ENCODE data around the gene WDR77. TPM values are rescaled to one million over a fixed set of nuclear protein-coding genes. Genes with fewer than 3 reads are reported as not detected.

WDR77 gene
- total and polyA plus RNA-seq, 2 experiments from 2014 or later, result 37.3 to 55.3 TPM

DNA sequence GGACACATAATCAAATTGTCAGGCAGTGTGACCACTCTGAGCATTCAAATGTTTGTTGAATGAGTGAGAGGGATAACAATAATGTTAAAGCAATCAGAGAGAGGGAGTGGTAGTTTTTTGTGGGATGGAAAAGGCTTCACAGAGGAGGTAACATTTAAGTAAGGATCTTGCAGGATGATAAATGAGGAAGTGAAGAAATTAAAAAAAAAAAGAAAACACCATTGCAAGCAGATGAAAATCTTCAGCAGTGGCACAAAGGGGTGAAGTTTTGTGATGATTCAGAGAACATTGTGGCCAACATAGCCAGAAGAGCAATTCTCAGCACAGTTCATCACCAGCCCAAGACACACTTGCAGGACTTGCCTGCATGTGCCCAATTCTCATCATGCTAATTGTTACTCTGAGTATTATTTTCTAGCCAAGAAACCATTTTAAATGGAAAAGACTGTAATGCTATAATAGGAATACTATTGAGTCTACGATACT lies 56.6 kb downstream of the WDR77 start:
- Histone ChIP-seq H3K27me3 (no peaks in the 10 kb centered on the region), H3K4me1 (ENCODE audit: insufficient read depth) (no peaks in the 10 kb centered on the region), H4K20me1 (ENCODE audit: insufficient read depth, poor library complexity, severe bottlenecking) (no peaks in the 10 kb centered on the region), H3K4me3 (no peak overlapping the region), H3K4me2 (no peak overlapping the region), H2AFZ (no peak overlapping the region), H3K9me2 (replicated peaks; ENCODE audit: insufficient read depth) (no peaks in the 10 kb centered on the region), H3K79me2 (no peaks in the 10 kb centered on the region), H3K9me3 (ENCODE audit: low read depth) (no peaks in the 10 kb centered on the region), H3K36me3 (replicated peaks; ENCODE audit: insufficient read depth, low read depth) (no peaks in the 10 kb centered on the region), H3K27ac (no peak overlapping the region)
- 90% methylated on average over 1 of the region's 1 CpG for WGBS (ENCODE audit: low lambda C conversion rate, missing lambda C conversion rate)
- DNase-seq (ENCODE audit: low spot score), result no peak
- TF ChIP-seq, protein P1, sequence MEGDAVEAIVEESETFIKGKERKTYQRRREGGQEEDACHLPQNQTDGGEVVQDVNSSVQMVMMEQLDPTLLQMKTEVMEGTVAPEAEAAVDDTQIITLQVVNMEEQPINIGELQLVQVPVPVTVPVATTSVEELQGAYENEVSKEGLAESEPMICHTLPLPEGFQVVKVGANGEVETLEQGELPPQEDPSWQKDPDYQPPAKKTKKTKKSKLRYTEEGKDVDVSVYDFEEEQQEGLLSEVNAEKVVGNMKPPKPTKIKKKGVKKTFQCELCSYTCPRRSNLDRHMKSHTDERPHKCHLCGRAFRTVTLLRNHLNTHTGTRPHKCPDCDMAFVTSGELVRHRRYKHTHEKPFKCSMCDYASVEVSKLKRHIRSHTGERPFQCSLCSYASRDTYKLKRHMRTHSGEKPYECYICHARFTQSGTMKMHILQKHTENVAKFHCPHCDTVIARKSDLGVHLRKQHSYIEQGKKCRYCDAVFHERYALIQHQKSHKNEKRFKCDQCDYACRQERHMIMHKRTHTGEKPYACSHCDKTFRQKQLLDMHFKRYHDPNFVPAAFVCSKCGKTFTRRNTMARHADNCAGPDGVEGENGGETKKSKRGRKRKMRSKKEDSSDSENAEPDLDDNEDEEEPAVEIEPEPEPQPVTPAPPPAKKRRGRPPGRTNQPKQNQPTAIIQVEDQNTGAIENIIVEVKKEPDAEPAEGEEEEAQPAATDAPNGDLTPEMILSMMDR (IDR thresholded peaks at IDR 0.05; ENCODE audit: poor library complexity), result no peak
- TF ChIP-seq EZH2 (IDR thresholded peaks at IDR 0.05; ENCODE audit: borderline replicate concordance) (no peak), EZH2phosphoT487 (IDR thresholded peaks at IDR 0.05; ENCODE audit: low read depth, severe bottlenecking, unreplicated experiment) (no peak)

DNA sequence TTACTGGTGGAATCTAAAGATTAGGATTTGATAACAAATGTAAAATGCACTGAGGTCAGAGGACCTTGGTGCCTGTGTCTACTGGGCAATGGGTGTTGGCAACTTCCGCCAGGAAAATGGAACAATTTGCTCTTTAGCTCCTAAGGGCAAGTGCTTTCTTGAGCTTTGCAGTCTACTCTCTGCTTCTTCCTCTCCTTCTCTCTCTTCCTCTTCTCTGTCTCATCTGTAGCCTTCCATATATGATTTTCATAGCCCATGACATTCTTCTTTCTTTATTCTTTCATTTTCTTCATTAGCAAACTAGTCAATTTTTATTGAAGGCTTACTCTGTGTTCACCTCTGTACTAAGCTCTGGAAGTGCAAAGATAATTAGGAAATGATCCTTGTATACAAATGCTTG lies 57.0 kb downstream of the WDR77 start:
- no peaks in the 10 kb centered on the region for H3K27me3 ChIP-seq
- H3K4me2 ChIP-seq, result no peak overlapping the region
- TF ChIP-seq, protein P1 (IDR thresholded peaks at IDR 0.05; ENCODE audit: poor library complexity), result no peak
- TF ChIP-seq EZH2 (IDR thresholded peaks at IDR 0.05; ENCODE audit: borderline replicate concordance), result no peak
- no peak overlapping the region for H3K4me3 ChIP-seq
- no peak for DNase-seq (ENCODE audit: low spot score)
- H3K4me1 ChIP-seq (ENCODE audit: insufficient read depth), result no peaks in the 10 kb centered on the region
- H3K27ac ChIP-seq, result no peak overlapping the region
- H2AFZ ChIP-seq, result no peak overlapping the region
- H3K79me2 ChIP-seq, result no peaks in the 10 kb centered on the region
- no peaks in the 10 kb centered on the region for H3K36me3 ChIP-seq (replicated peaks; ENCODE audit: insufficient read depth, low read depth)
- no peaks in the 10 kb centered on the region for H4K20me1 ChIP-seq (ENCODE audit: insufficient read depth, poor library complexity, severe bottlenecking)
- 86% methylated on average over 1 of the region's 1 CpG for WGBS (ENCODE audit: low lambda C conversion rate, missing lambda C conversion rate)
- no peaks in the 10 kb centered on the region for H3K9me2 ChIP-seq (replicated peaks; ENCODE audit: insufficient read depth)
- no peaks in the 10 kb centered on the region for H3K9me3 ChIP-seq (ENCODE audit: low read depth)

Small RNA genes lying within 50 kb of the gene (small RNA-seq; reads per million reads assigned to genes)
- gene RF00019, result not detected
- gene RNU6-792P, result not detected

Other genes starting within 250 kb of the WDR77 start
- 7.3 and 7.6 TPM in 2 replicates for gene DENND2D, start 248.6 kb downstream of the WDR77 start, total RNA-seq
- 8.3 and 14.3 TPM in 2 replicates for gene DENND2D, start 248.6 kb downstream of the WDR77 start, polyA plus RNA-seq
- gene CHI3L2, start 221.5 kb downstream of the WDR77 start, total RNA-seq, result 2.4 and 5.7 TPM in 2 replicates
- gene CHI3L2, start 221.5 kb downstream of the WDR77 start, polyA plus RNA-seq, result 0.24 and 3.9 TPM in 2 replicates
- gene CHIA, start 158.4 kb downstream of the WDR77 start, total RNA-seq, result 0.28 TPM in 1 of 2 replicates, not detected in the other
- not detected in 2 replicates for gene CHIA, start 158.4 kb downstream of the WDR77 start, polyA plus RNA-seq
- 4.1 and 8.9 TPM in 2 replicates for gene OVGP1, start 21.5 kb downstream of the WDR77 start, total RNA-seq
- 2.5 and 3.7 TPM in 2 replicates for gene OVGP1, start 21.5 kb downstream of the WDR77 start, polyA plus RNA-seq
- gene ATP5PB, start 208 bp upstream of the WDR77 start, total RNA-seq, result 291 and 320 TPM in 2 replicates
- gene ATP5PB, start 208 bp upstream of the WDR77 start, polyA plus RNA-seq, result 289 and 309 TPM in 2 replicates
- gene C1orf162, start 24.7 kb upstream of the WDR77 start, total RNA-seq, result 0.72 and 0.90 TPM in 2 replicates
- gene C1orf162, start 24.7 kb upstream of the WDR77 start, polyA plus RNA-seq, result 0.50 and 0.69 TPM in 2 replicates
- 0.33 and 2.0 TPM in 2 replicates for gene ADORA3, start 54.4 kb upstream of the WDR77 start, total RNA-seq
- gene ADORA3, start 54.4 kb upstream of the WDR77 start, polyA plus RNA-seq, result 0.41 and 0.61 TPM in 2 replicates
- 2.6 and 6.5 TPM in 2 replicates for gene TMIGD3, start 54.4 kb upstream of the WDR77 start, total RNA-seq
- 5.2 TPM in 2 replicates for gene TMIGD3, start 54.4 kb upstream of the WDR77 start, polyA plus RNA-seq
- 49.6 and 56.2 TPM in 2 replicates for gene RAP1A, start 170.5 kb upstream of the WDR77 start, total RNA-seq
- gene RAP1A, start 170.5 kb upstream of the WDR77 start, polyA plus RNA-seq, result 34.2 and 48.8 TPM in 2 replicates